H1 (cell line): ENCODE results near the gene ST6GALNAC3. TPM values are rescaled to one million over a fixed set of nuclear protein-coding genes. Genes with fewer than 3 reads are reported as not detected.

Source experiments
- CTCF ChIA-PET: fragments of 300-600 bp; sonication (Branson Sonifier 250); formaldehyde crosslinking; loops from one replicate; lab custom pipeline; 2021; ENCODE audit not compliant: partially characterized antibody; lab: Charles Lee
- POLR2A ChIA-PET: fragments of 300-600 bp; sonication (Branson Sonifier 250); formaldehyde crosslinking; loops from one replicate; lab custom pipeline; 2021; ENCODE audit warnings: inconsistent platforms; ENCODE audit not compliant: partially characterized antibody; lab: Charles Lee
- DNase-seq, 2 experiments: peaks; one replicate each; pipeline versions ENCODE4 v3.0.0 to v3.0.0-alpha.2; 2010 to 2022; ENCODE audit warnings: low spot score in 2 of 2, low read depth in 1 of 2, mixed read lengths in 1 of 2
- FAIRE-seq: peaks from 2 replicates; lab custom pipeline; 2011; peaks lifted over from hg19 to GRCh38; lab: Jason Lieb, UNC
- H2AFZ ChIP-seq: 2 replicates; pipeline ENCODE4 v1.8.1; 2012; ENCODE audit warnings: low read length, inconsistent platforms
- H2AK5ac ChIP-seq: 2 replicates; pipeline ENCODE4 v1.6.1; 2013; ENCODE audit warnings: low read depth, low read length
- H2BK120ac ChIP-seq: replicated peaks from 2 replicates; pipeline ENCODE3; 2013; ENCODE audit warnings: low read depth, low read length, inconsistent platforms
- H2BK12ac ChIP-seq: 2 replicates; pipeline ENCODE4 v1.6.1; 2013; ENCODE audit warnings: low read depth, low read length
- H2BK15ac ChIP-seq: 2 replicates; pipeline ENCODE4 v1.6.1; 2013; ENCODE audit warnings: low read length
- H2BK20ac ChIP-seq: 2 replicates; pipeline ENCODE4 v1.6.1; 2013; ENCODE audit warnings: low read length
- H2BK5ac ChIP-seq: 2 replicates; pipeline ENCODE4 v1.6.1; 2013; ENCODE audit warnings: low read depth, low read length
- H3K14ac ChIP-seq: 2 replicates; pipeline ENCODE4 v1.6.1; 2013; ENCODE audit warnings: inconsistent platforms; ENCODE audit not compliant: insufficient read length
- H3K18ac ChIP-seq: 2 replicates; pipeline ENCODE4 v1.6.1; 2013; ENCODE audit warnings: low read length; ENCODE audit errors: extremely low read depth
- H3K23ac ChIP-seq: 2 replicates; pipeline ENCODE4 v1.6.1; 2013; ENCODE audit warnings: inconsistent platforms; ENCODE audit not compliant: insufficient read length
- H3K23me2 ChIP-seq: 2 replicates; pipeline ENCODE4 v1.6.1; 2013; ENCODE audit warnings: low read depth, low read length
- H3K27ac ChIP-seq: 2 replicates; pipeline ENCODE4 v1.6.1; 2011; ENCODE audit warnings: low read depth, low read length, inconsistent platforms
- H3K27me3 ChIP-seq, 4 experiments: replicated peaks in 1 of 4; 1 replicate in 1 of 4; 2 replicates in 3 of 4; pipeline versions ENCODE4 v1.6.1 to v1.8.1; 2011 to 2013; ENCODE audit warnings: low read length in 3 of 4, mild to moderate bottlenecking in 3 of 4, inconsistent platforms in 2 of 4, mixed read lengths in 2 of 4, moderate library complexity in 1 of 4; ENCODE audit not compliant: control insufficient read depth in 3 of 4, insufficient read depth in 3 of 4; ENCODE audit errors: extremely low read depth in 1 of 4
- H3K36me3 ChIP-seq, 4 experiments: 2 replicates each; pipeline versions ENCODE4 v1.6.1 to v1.8.1; 2011 to 2013; ENCODE audit warnings: mild to moderate bottlenecking in 4 of 4, low read length in 3 of 4, moderate library complexity in 2 of 4, control low read depth in 1 of 4, inconsistent platforms in 1 of 4; ENCODE audit not compliant: insufficient read depth in 4 of 4, control insufficient read depth in 2 of 4
- H3K4ac ChIP-seq: replicated peaks from 2 replicates; pipeline ENCODE3; 2013; ENCODE audit warnings: low read length, low read depth, mixed read lengths, inconsistent platforms; ENCODE audit not compliant: insufficient read length
- H3K4me1 ChIP-seq, 4 experiments: replicated peaks in 1 of 4; 1 replicate in 1 of 4; 2 replicates in 3 of 4; pipeline versions ENCODE4 v1.6.1 to v1.8.1; 2011 to 2013; ENCODE audit warnings: low read length in 3 of 4, inconsistent platforms in 2 of 4, mixed read lengths in 1 of 4; ENCODE audit not compliant: insufficient read depth in 4 of 4, control insufficient read depth in 3 of 4
- H3K4me2 ChIP-seq, 2 experiments: 2 replicates each; pipeline versions ENCODE4 v1.6.1 to v1.8.1; 2011 to 2013; ENCODE audit warnings: low read depth in 2 of 2, low read length in 2 of 2, control low read depth in 1 of 2, inconsistent platforms in 1 of 2, mild to moderate bottlenecking in 1 of 2; ENCODE audit not compliant: insufficient read depth in 1 of 2
- H3K4me3 ChIP-seq, 4 experiments: fragments of 200-600, 300-600 bp in 1 of 4; sonication (generic), shearing (Covaris generic), sonication (Bioruptor Twin) in 1 of 4; 2 replicates each; pipeline versions ENCODE4 v1.5.1 to v1.8.1; 2011 to 2016; ENCODE audit warnings: low read length in 4 of 4, low read depth in 3 of 4, control low read depth in 2 of 4, inconsistent platforms in 2 of 4, mild to moderate bottlenecking in 2 of 4, mixed read lengths in 1 of 4, moderate library complexity in 1 of 4; ENCODE audit not compliant: insufficient read depth in 2 of 4; ENCODE audit errors: extremely low read depth in 1 of 4
- H3K56ac ChIP-seq: replicated peaks from 2 replicates; pipeline ENCODE3; 2013; ENCODE audit warnings: low read depth, mild to moderate bottlenecking, mixed read lengths, low read length, inconsistent platforms; ENCODE audit not compliant: insufficient read length
- H3K79me1 ChIP-seq: 2 replicates; pipeline ENCODE4 v1.6.1; 2013; ENCODE audit warnings: low read depth, low read length, control low read depth
- H3K79me2 ChIP-seq, 2 experiments: 2 replicates each; pipeline versions ENCODE4 v1.6.1 to v1.8.1; 2012 to 2013; ENCODE audit warnings: low read length in 2 of 2, mild to moderate bottlenecking in 2 of 2, inconsistent platforms in 1 of 2; ENCODE audit not compliant: insufficient read depth in 2 of 2, control insufficient read depth in 1 of 2
- H3K9ac ChIP-seq, 4 experiments: replicated peaks in 1 of 4; 1 replicate in 1 of 4; 2 replicates in 3 of 4; pipeline versions ENCODE4 v1.6.1 to v1.8.1; 2011 to 2013; ENCODE audit warnings: low read depth in 3 of 4, low read length in 3 of 4, control low read depth in 2 of 4, mild to moderate bottlenecking in 2 of 4, moderate library complexity in 2 of 4, inconsistent platforms in 1 of 4; ENCODE audit errors: extremely low read depth in 1 of 4
- H3K9me3 ChIP-seq, 2 experiments: 2 replicates each; pipeline versions ENCODE4 v1.6.1 to v1.8.1; 2012 to 2013; ENCODE audit warnings: mild to moderate bottlenecking in 2 of 2, moderate library complexity in 2 of 2, control low read depth in 1 of 2, inconsistent platforms in 1 of 2, low read depth in 1 of 2, low read length in 1 of 2, mixed read lengths in 1 of 2; ENCODE audit not compliant: insufficient read depth in 2 of 2
- H4K20me1 ChIP-seq, 2 experiments: replicated peaks in 1 of 2; 2 replicates each; pipeline versions ENCODE3 to v1.8.1; 2011 to 2013; ENCODE audit warnings: inconsistent platforms in 2 of 2, low read length in 2 of 2, mild to moderate bottlenecking in 1 of 2; ENCODE audit not compliant: insufficient read depth in 2 of 2, control insufficient read depth in 1 of 2
- H4K5ac ChIP-seq: 2 replicates; pipeline ENCODE4 v1.6.1; 2013; ENCODE audit warnings: low read length, low read depth, mixed read lengths, inconsistent platforms; ENCODE audit not compliant: insufficient read length
- H4K8ac ChIP-seq: 2 replicates; pipeline ENCODE4 v1.8.0; 2013; ENCODE audit warnings: mild to moderate bottlenecking, moderate library complexity, low read length, inconsistent platforms; ENCODE audit not compliant: insufficient read depth; ENCODE audit errors: extremely low read depth
- H4K91ac ChIP-seq: replicated peaks from 2 replicates; pipeline ENCODE3; 2013; ENCODE audit warnings: low read length, mixed read lengths, inconsistent platforms; ENCODE audit not compliant: insufficient read length
- WGBS, 2 experiments: shearing (Covaris generic) in 1 of 2; methylation state at CpG; one replicate each; pipeline versions ENCODE4 v1.1.6 to v1.1.7; 2013 to 2015; ENCODE audit warnings: low lambda C conversion rate in 2 of 2, mixed read lengths in 2 of 2, inconsistent platforms in 1 of 2, low coverage in 1 of 2, missing lambda C conversion rate in 1 of 2; ENCODE audit not compliant: insufficient replicate concordance in 2 of 2, insufficient coverage in 1 of 2, insufficient read length in 1 of 2; ENCODE audit errors: extremely low coverage in 1 of 2, missing lambda C conversion rate in 1 of 2; 5-methylcytosine and 5-hydroxymethylcytosine counted together
- polyA plus RNA-seq, 7 experiments: library from polyadenylated mRNA; depleted of rRNA in 3 of 7; stranded (reverse) in 5 of 7; unstranded in 2 of 7; fragments of >200 nt in 5 of 7; fragments of 200-250 nt in 2 of 7; gene quantifications; 1 replicate in 5 of 7; 2 replicates in 1 of 7; 4 replicates in 1 of 7; pipeline versions ENCODE4 v1.2.1 to v1.2.3, GENCODE V29; 2011 to 2013; ENCODE audit warnings: missing spikeins in 2 of 7, mixed read lengths in 2 of 7
- total RNA-seq: library from RNA; stranded (reverse); fragmentation: NEBNext Ultra II Directional; extraction: Animal tissue kit (Norgen Biotek cat#: 25700); gene quantifications from 2 replicates; pipeline ENCODE4 v1.2.1, GENCODE V29; 2021

Gene ST6GALNAC3
- total and polyA plus RNA-seq, 2 of the 8 experiments (the other 6 are each of a cell fraction or from before 2014, with no cell fraction given), result 4.9 to 19.0 TPM

- Histone ChIP-seq H4K20me1 (no peaks in the 10 kb centered on the region), H4K91ac (no peak overlapping the region), H3K9ac (no peak overlapping the region), H3K23me2 (no peaks in the 10 kb centered on the region), H4K5ac (no peak overlapping the region), H3K9me3 (no peaks in the 10 kb centered on the region), H3K4me3 (no peak overlapping the region), H3K4me1 (no peaks in the 10 kb centered on the region), H3K4me2 (no peak overlapping the region), H2BK5ac (no peak overlapping the region), H2BK12ac (no peak overlapping the region), H4K8ac (no peak overlapping the region), H3K56ac (no peak overlapping the region), H3K14ac (no peak overlapping the region), H3K4ac (no peak overlapping the region), H2AK5ac (no peak overlapping the region), H2BK20ac (no peak overlapping the region), H3K79me2 (no peaks in the 10 kb centered on the region), H3K27me3 (no peaks in the 10 kb centered on the region), H2BK15ac (no peak overlapping the region), H3K79me1 (no peaks in the 10 kb centered on the region), H2BK120ac (no peak overlapping the region), H3K36me3 (no peaks in the 10 kb centered on the region), H2AFZ (no peak overlapping the region), H3K18ac (no peak overlapping the region), H3K27ac (no peak overlapping the region), H3K23ac (no peak overlapping the region)
- WGBS, 2 experiments, result 91% methylated on average over 8 of the region's 8 CpGs; no CpG with 5 or more reads in 1 of the 2 experiments
- ChIA-PET POLR2A (no interaction called here), CTCF (interaction anchor here (1.0 kb wide), 1 partner anchor 17 kb away, joined by 3 read pairs; no protein-coding TSS in a partner anchor)
- DNase-seq, result no peak
- no peak for FAIRE-seq
Observed at GRCh38 chr1:76177615-76178014, 103.1 kb downstream of the ST6GALNAC3 start.
